Gastroesophageal sphincter (tissue), 4 donors: Measurements from ENCODE around the gene RALGPS1. TPM values are rescaled to one million over a fixed set of nuclear protein-coding genes. Genes with fewer than 3 reads are reported as not detected.

ENCODE experiments used
- ATAC-seq: fragments of 150-250 bp; one replicate; pipeline ENCODE4 v1.9.1; 2016; ENCODE audit warnings: mild to moderate bottlenecking, moderate library complexity
- H3K27ac ChIP-seq, 4 donors: fragments of 200-600 bp; sonication (generic) in 3 of 4; 1 replicate in 3 of 4; 2 replicates in 1 of 4; pipeline ENCODE4 v1.5.1; 2016 to 2019
- H3K27me3 ChIP-seq: fragments of 200-600 bp; sonication (generic); one replicate; pipeline ENCODE4 v1.5.1; 2019
- H3K36me3 ChIP-seq, 2 donors: fragments of 200-600 bp; sonication (generic); one replicate each; pipeline ENCODE4 v1.5.1; 2019; ENCODE audit warnings: control low read depth in 1 of 2
- H3K4me1 ChIP-seq, 3 donors: fragments of 200-600 bp; sonication (generic); 1 replicate in 2 of 3; 2 replicates in 1 of 3; pipeline ENCODE4 v1.5.1; 2016 to 2019; ENCODE audit warnings: control low read depth in 2 of 3
- H3K4me3 ChIP-seq, 2 donors: fragments of 200-600 bp; sonication (generic); one replicate each; pipeline ENCODE4 v1.5.1; 2019; ENCODE audit warnings: mild to moderate bottlenecking in 1 of 2, moderate library complexity in 1 of 2
- H3K9me3 ChIP-seq, 3 donors: fragments of 200-600 bp; sonication (generic); one replicate each; pipeline ENCODE4 v1.5.1; 2017 to 2019; ENCODE audit warnings: control low read depth in 2 of 3
- EP300 ChIP-seq: sonication (generic); formaldehyde crosslinking; IDR thresholded peaks from one replicate; pipeline ENCODE4 v1.6.1; 2017; ENCODE audit warnings: antibody characterized with exemption, mild to moderate bottlenecking
- POLR2A ChIP-seq, 2 donors: fragments of 450-650 bp; IDR thresholded peaks; one replicate each; pipeline ENCODE4 v1.6.1; 2017; ENCODE audit warnings: antibody characterized with exemption in 2 of 2, mild to moderate bottlenecking in 2 of 2, moderate library complexity in 1 of 2
- POLR2AphosphoS5 ChIP-seq: sonication (generic); formaldehyde crosslinking; IDR thresholded peaks from one replicate; pipeline ENCODE4 v1.6.1; 2017; ENCODE audit warnings: antibody characterized with exemption
- WGBS, 2 donors: methylation state at CpG; one replicate each; pipeline ENCODE4 v1.1.5; 2018; ENCODE audit warnings: low coverage in 1 of 2; 5-methylcytosine and 5-hydroxymethylcytosine counted together
- total RNA-seq, 4 donors: library from RNA; depleted of rRNA; stranded (reverse); fragments of >200 nt; gene quantifications; one replicate each; pipeline ENCODE4 v1.1.0, GENCODE V29; 2016
- TF ChIP-seq, protein P1 (sequence below), 4 experiments: fragments of 200-600 bp in 2 of 4; fragments of 450-650 bp in 2 of 4; sonication (generic) in 1 of 4; IDR thresholded peaks; one replicate each; pipeline ENCODE4 v1.5.1; 2017 to 2019; ENCODE audit warnings: antibody characterized with exemption in 4 of 4, mild to moderate bottlenecking in 2 of 4, moderate library complexity in 2 of 4

RALGPS1 gene
- total RNA-seq, 4 donors from 2014 or later, result 5.9 to 17.4 (median 11.3) TPM

DNA sequence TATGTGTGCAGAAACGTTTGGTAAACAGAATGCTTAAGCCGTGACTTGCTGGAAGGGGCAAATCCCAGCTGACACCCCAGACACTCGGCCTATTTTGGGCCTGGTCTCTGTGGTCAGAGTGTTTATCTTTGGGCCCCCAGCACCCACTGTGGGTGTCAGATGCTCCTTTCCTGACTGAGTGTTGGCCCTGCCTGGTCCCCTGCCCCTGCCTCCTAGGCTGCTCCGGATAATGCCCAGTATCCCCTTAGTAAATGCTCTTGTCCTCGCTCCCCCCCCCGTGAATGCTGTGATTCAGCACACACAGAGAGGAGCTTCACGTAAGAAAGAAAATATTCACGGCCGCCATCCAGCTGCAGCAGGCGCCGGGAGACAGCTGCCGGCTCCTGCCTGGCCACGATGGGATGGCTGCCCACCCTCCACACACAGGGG, 219.2 kb downstream of the RALGPS1 start:
- no peak overlapping the region for H3K4me3 ChIP-seq
- no peaks in the 10 kb centered on the region for H3K9me3 ChIP-seq
- TF ChIP-seq POLR2AphosphoS5 (peak; percentile 65), EP300 (no peak), POLR2A (IDR thresholded peaks at IDR 0.05) (no peak)
- TF ChIP-seq, protein P1, sequence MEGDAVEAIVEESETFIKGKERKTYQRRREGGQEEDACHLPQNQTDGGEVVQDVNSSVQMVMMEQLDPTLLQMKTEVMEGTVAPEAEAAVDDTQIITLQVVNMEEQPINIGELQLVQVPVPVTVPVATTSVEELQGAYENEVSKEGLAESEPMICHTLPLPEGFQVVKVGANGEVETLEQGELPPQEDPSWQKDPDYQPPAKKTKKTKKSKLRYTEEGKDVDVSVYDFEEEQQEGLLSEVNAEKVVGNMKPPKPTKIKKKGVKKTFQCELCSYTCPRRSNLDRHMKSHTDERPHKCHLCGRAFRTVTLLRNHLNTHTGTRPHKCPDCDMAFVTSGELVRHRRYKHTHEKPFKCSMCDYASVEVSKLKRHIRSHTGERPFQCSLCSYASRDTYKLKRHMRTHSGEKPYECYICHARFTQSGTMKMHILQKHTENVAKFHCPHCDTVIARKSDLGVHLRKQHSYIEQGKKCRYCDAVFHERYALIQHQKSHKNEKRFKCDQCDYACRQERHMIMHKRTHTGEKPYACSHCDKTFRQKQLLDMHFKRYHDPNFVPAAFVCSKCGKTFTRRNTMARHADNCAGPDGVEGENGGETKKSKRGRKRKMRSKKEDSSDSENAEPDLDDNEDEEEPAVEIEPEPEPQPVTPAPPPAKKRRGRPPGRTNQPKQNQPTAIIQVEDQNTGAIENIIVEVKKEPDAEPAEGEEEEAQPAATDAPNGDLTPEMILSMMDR (IDR thresholded peaks at IDR 0.05), result no peak
- ATAC-seq, result peak; percentile 65
- H3K27ac ChIP-seq, result peak overlapping the region; percentile 56 to 91 (median 86)
- no peaks in the 10 kb centered on the region for H3K36me3 ChIP-seq
- H3K4me1 ChIP-seq, result peaks cover 3 to 82% (median 42%) of the 10 kb centered on the region in 3 donors
- WGBS, 2 donors, result 8 to 31% methylated on average over 2 to 3 of the region's 13 CpGs
- no peaks in the 10 kb centered on the region for H3K27me3 ChIP-seq

DNA sequence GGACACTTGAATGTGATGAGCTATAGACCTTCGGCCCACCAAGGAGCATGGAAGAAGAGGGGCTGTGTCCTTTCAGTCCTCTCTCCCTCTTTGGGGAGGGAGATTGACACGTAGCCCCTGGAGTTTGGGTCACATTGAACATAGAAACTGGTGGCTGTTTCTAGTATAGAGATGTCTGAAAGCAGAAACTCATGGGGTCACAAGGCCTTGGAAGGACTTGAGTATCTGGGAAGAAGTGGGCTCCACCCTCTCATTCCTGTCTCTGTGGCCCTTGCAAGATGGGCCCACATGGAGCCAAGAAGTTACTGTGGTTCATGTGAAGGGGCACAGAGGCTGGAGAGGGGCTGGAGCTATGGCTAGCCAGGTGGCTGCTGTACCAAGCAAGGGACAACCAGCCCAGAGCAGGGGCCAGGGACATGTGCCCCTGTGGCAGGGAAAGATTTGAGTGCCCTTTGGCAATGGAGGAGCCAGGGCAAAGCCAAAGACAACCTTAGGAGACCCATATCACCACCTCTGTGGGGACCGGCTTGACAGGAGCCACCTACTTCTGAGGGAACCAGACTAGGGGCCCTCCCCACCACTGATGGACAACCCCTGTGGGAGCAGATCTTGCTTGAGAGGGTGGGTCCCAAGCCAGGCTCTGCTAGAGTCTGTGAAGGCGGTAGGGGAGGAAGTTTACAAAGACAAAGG, 220.6 kb downstream of the RALGPS1 start:
- Histone ChIP-seq H3K4me1 (peaks cover 3 to 68% (median 36%) of the 10 kb centered on the region in 3 donors), H3K27me3 (no peaks in the 10 kb centered on the region), H3K36me3 (no peaks in the 10 kb centered on the region), H3K27ac (peak overlapping the region in 3 of 4 donors; percentile 84 to 91 (median 87)), H3K4me3 (no peak overlapping the region), H3K9me3 (no peaks in the 10 kb centered on the region)
- no peak for ATAC-seq
- WGBS, 2 donors, result 88 to 100% methylated on average over 1 of the region's 4 CpGs
- no peak for TF ChIP-seq POLR2A (IDR thresholded peaks at IDR 0.05)
- no peak for TF ChIP-seq EP300
- TF ChIP-seq, protein P1 (IDR thresholded peaks at IDR 0.05), result no peak
- TF ChIP-seq POLR2AphosphoS5, result no peak

DNA sequence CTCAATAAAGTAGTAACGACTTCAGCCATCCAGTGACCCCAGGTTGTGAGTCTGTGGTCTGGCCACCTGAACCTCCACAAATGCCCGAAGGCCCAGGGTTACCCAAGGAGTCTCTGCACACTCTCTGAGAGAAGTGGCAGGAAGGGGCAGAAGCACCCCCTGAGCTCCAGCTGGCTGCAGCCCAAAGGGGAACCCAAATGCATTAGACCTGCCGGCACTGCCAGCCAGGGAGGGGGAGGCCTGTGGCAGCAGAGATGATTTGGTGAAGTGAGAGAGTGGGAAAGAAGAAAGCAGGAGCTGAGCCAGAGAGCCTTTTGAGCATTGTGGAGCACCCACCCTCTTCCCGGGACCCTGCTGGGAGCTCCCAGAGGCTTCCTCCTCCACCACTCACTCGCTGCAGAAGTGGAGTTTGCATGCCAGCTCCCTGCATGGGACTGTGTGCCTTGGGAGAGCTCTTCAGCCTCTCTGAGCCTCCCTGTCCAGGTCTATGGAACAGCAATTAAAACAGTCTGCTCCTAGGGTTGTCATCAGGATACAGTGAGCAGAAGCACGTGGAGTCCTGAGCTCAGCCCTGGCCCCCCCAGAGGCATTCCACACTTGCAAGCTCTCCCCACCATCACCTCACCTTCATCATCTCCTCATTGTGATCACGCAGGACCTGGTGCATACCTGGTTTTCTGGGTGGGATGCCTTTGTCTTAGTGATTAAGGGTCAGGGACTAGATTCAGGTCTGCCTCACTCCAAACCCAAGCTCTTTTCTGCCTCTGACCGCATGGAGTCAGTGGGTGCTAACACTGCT, 221.7 kb downstream of the RALGPS1 start:
- Histone ChIP-seq H3K27me3 (no peaks in the 10 kb centered on the region), H3K36me3 (no peaks in the 10 kb centered on the region), H3K4me1 (peaks cover 3 to 67% (median 36%) of the 10 kb centered on the region in 3 donors), H3K9me3 (no peaks in the 10 kb centered on the region), H3K27ac (peak overlapping the region in 1 of 4 donors; percentile 84), H3K4me3 (no peak overlapping the region)
- 64% methylated on average over 2 of the region's 8 CpGs; no CpG with 5 or more reads in 1 of the 2 donors for WGBS, 2 donors
- no peak for ATAC-seq
- TF ChIP-seq POLR2A (IDR thresholded peaks at IDR 0.05), result no peak

DNA sequence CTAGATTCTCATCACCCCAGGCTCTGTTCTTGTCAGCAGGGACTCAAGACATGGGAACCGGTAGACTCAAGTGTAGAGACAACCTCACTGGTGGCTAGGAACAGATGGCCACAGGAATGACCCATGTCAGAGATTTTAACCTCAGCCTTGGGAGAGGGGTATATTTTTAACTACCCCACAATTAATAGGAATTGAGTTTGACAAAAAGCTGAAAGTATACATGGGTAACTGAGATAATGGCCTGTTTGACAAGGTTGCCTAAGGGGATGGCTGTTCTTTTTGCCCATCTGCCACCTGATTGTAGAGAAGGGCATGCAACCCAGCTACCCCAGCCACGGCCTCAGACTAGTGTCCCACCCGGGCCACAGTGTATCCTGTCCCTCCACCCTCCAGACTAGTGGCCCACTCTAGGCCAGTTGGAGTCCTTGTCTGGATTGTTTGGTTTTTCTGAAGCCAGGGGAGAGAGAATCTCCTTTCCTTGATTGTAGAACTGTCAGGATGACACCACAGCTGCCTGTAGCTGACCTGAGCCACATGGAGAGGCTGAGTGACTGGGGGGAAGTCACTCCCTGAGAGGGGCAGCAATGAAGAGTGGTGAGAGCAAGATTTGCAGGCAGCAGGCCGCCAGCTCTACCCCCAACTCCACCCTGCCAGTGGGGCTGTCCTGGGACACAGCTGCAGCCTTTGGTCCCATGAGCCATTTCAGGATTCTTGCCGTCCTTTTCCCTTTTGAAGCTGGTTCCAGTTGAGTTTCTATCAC, 222.5 kb downstream of the RALGPS1 start:
- Histone ChIP-seq H3K27me3 (no peaks in the 10 kb centered on the region), H3K9me3 (no peaks in the 10 kb centered on the region), H3K36me3 (no peaks in the 10 kb centered on the region), H3K4me3 (no peak overlapping the region), H3K27ac (no peak overlapping the region), H3K4me1 (peaks cover 3 to 60% (median 36%) of the 10 kb centered on the region in 3 donors)
- TF ChIP-seq POLR2A (IDR thresholded peaks at IDR 0.05), result no peak
- TF ChIP-seq, protein P1 (IDR thresholded peaks at IDR 0.05), result no peak
- no peak for TF ChIP-seq POLR2AphosphoS5
- no peak for TF ChIP-seq EP300
- WGBS, 2 donors, result 87 to 95% methylated on average over 3 of the region's 5 CpGs
- no peak for ATAC-seq
